Skeletal muscle satellite cell (primary cell): ENCODE results near the gene THOC5.

Source experiments
- H3K27me3 ChIP-seq: 2 replicates; pipeline ENCODE4 v1.7.0; 2013; ENCODE audit warnings: low read length; ENCODE audit not compliant: control insufficient read depth, insufficient read depth
- H3K36me3 ChIP-seq: 2 replicates; pipeline ENCODE4 v1.7.0; 2013; ENCODE audit warnings: mild to moderate bottlenecking, control low read depth, low read length; ENCODE audit not compliant: insufficient read depth
- H3K4me1 ChIP-seq: 2 replicates; pipeline ENCODE4 v1.7.0; 2013; ENCODE audit warnings: low read length; ENCODE audit not compliant: control insufficient read depth, insufficient read depth
- H3K4me2 ChIP-seq: 2 replicates; pipeline ENCODE4 v1.7.0; 2013; ENCODE audit warnings: mild to moderate bottlenecking, low read length
- H3K4me3 ChIP-seq: 2 replicates; pipeline ENCODE4 v1.7.0; 2013; ENCODE audit warnings: low read length
- H3K9ac ChIP-seq: 2 replicates; pipeline ENCODE4 v1.7.0; 2013; ENCODE audit warnings: mild to moderate bottlenecking, low read depth, low read length, moderate library complexity
- H3K9me3 ChIP-seq: replicated peaks from 2 replicates; pipeline ENCODE4 v1.7.0; 2013; ENCODE audit warnings: mild to moderate bottlenecking, control low read depth, low read length

THOC5 gene

GRCh38 chr22:29480262-29480511 lies 73.4 kb downstream of the THOC5 start:
- peaks cover 20% of the 10 kb centered on the region for H3K4me1 ChIP-seq
- no peak overlapping the region for H3K9ac ChIP-seq
- H3K36me3 ChIP-seq, result no peaks in the 10 kb centered on the region
- H3K4me3 ChIP-seq, result peak overlapping the region; percentile 64
- no peaks in the 10 kb centered on the region for H3K9me3 ChIP-seq
- H3K27me3 ChIP-seq, result peaks cover 67% of the 10 kb centered on the region
- peak overlapping the region; percentile 77 for H3K4me2 ChIP-seq

GRCh38 chr22:29479417-29480261 lies 73.9 kb downstream of the THOC5 start, which contains the start of gene NEFH:
NEFH (plus strand) TSS chr22:29480218; CDS start chr22:29480263, 45 bp downstream.
- H3K4me1 ChIP-seq, result peaks cover 20% of the 10 kb centered on the region
- peaks cover 71% of the 10 kb centered on the region for H3K27me3 ChIP-seq

GRCh38 chr22:29478326-29479276 lies 75.0 kb downstream of the THOC5 start:
- Histone ChIP-seq H3K4me3 (no peak overlapping the region), H3K9me3 (no peaks in the 10 kb centered on the region), H3K9ac (no peak overlapping the region), H3K4me1 (peaks cover 20% of the 10 kb centered on the region), H3K27me3 (peaks cover 71% of the 10 kb centered on the region), H3K4me2 (no peak overlapping the region), H3K36me3 (no peaks in the 10 kb centered on the region)

More at GRCh38 chr22:29479417-29480261, 73.9 kb downstream of the THOC5 start, which contains the start of gene NEFH:
- peak within 1 kb of the TSS; percentile 64 for H3K4me3 ChIP-seq
- H3K36me3 ChIP-seq, result no peaks in the 10 kb centered on the region
- peak within 1 kb of the TSS; percentile 77 for H3K4me2 ChIP-seq
- H3K9ac ChIP-seq, result peak within 1 kb of the TSS; percentile 35
- no peaks in the 10 kb centered on the region for H3K9me3 ChIP-seq

- no peaks in the 10 kb centered on the region for H3K9me3 ChIP-seq
- H3K4me1 ChIP-seq, result peaks cover 20% of the 10 kb centered on the region
- no peak overlapping the region for H3K9ac ChIP-seq
- H3K36me3 ChIP-seq, result no peaks in the 10 kb centered on the region
- H3K4me3 ChIP-seq, result no peak overlapping the region
- H3K4me2 ChIP-seq, result no peak overlapping the region
- peaks cover 75% of the 10 kb centered on the region for H3K27me3 ChIP-seq
Measured at GRCh38 chr22:29477723-29478318, 75.7 kb downstream of the THOC5 start.

- Histone ChIP-seq H3K4me2 (no peak overlapping the region), H3K4me3 (no peak overlapping the region), H3K9me3 (no peaks in the 10 kb centered on the region), H3K27me3 (peaks cover 70% of the 10 kb centered on the region), H3K4me1 (peaks cover 12% of the 10 kb centered on the region), H3K9ac (no peak overlapping the region), H3K36me3 (no peaks in the 10 kb centered on the region)
Measured at GRCh38 chr22:29476116-29476515, 77.4 kb downstream of the THOC5 start.

GRCh38 chr22:29475550-29475949 lies 78.0 kb downstream of the THOC5 start:
- H3K27me3 ChIP-seq, result peaks cover 68% of the 10 kb centered on the region
- H3K4me1 ChIP-seq, result peaks cover 7% of the 10 kb centered on the region
- no peak overlapping the region for H3K4me3 ChIP-seq
- no peaks in the 10 kb centered on the region for H3K9me3 ChIP-seq
- H3K4me2 ChIP-seq, result no peak overlapping the region
- H3K36me3 ChIP-seq, result no peaks in the 10 kb centered on the region
- no peak overlapping the region for H3K9ac ChIP-seq

GRCh38 chr22:29473001-29473400 lies 80.6 kb downstream of the THOC5 start:
- Histone ChIP-seq H3K9me3 (no peaks in the 10 kb centered on the region), H3K36me3 (no peaks in the 10 kb centered on the region), H3K27me3 (peaks cover 65% of the 10 kb centered on the region), H3K4me3 (no peak overlapping the region), H3K9ac (no peak overlapping the region), H3K4me1 (peaks cover 3% of the 10 kb centered on the region), H3K4me2 (no peak overlapping the region)

GRCh38 chr22:29470159-29470855 lies 83.2 kb downstream of the THOC5 start:
- H3K4me2 ChIP-seq, result peak overlapping the region; percentile 84
- no peak overlapping the region for H3K9ac ChIP-seq
- no peaks in the 10 kb centered on the region for H3K36me3 ChIP-seq
- H3K27me3 ChIP-seq, result peaks cover 51% of the 10 kb centered on the region
- no peaks in the 10 kb centered on the region for H3K9me3 ChIP-seq
- peak overlapping the region; percentile 59 for H3K4me3 ChIP-seq
- peaks cover 3% of the 10 kb centered on the region for H3K4me1 ChIP-seq

GRCh38 chr22:29469755-29470154 lies 83.8 kb downstream of the THOC5 start:
- Histone ChIP-seq H3K36me3 (no peaks in the 10 kb centered on the region), H3K4me1 (peaks cover 3% of the 10 kb centered on the region), H3K4me2 (peak overlapping the region; percentile 84), H3K4me3 (no peak overlapping the region), H3K9me3 (no peaks in the 10 kb centered on the region), H3K27me3 (peaks cover 48% of the 10 kb centered on the region), H3K9ac (no peak overlapping the region)

GRCh38 chr22:29464581-29464980 lies 89.0 kb downstream of the THOC5 start:
- Histone ChIP-seq H3K4me1 (no peaks in the 10 kb centered on the region), H3K4me2 (no peak overlapping the region), H3K4me3 (no peak overlapping the region), H3K9me3 (no peaks in the 10 kb centered on the region), H3K27me3 (peaks cover 20% of the 10 kb centered on the region), H3K9ac (no peak overlapping the region), H3K36me3 (no peaks in the 10 kb centered on the region)

GRCh38 chr22:29463629-29464028 lies 89.9 kb downstream of the THOC5 start:
- Histone ChIP-seq H3K4me3 (no peak overlapping the region), H3K4me1 (no peaks in the 10 kb centered on the region), H3K4me2 (no peak overlapping the region), H3K9ac (no peak overlapping the region), H3K9me3 (no peaks in the 10 kb centered on the region), H3K36me3 (no peaks in the 10 kb centered on the region), H3K27me3 (peaks cover 11% of the 10 kb centered on the region)
